OCI-LY7 (cell line): ENCODE results near the gene AGR2. TPM values are rescaled to one million over a fixed set of nuclear protein-coding genes. Genes with fewer than 3 reads are reported as not detected.
A peak's percentile ranks its signal among the peaks of the same experiment; 100 is the strongest.

Source experiments
- BruUV-seq: library from RNA; stranded (reverse); fragments of 400-500 nt; replicated peaks from 2 replicates; lab custom pipeline; 2021; lab: Mats Ljungman, UMichigan
- CTCF ChIA-PET: fragments of 300-600 bp; sonication (Branson Sonifier 250); formaldehyde crosslinking; loops from one replicate; lab custom pipeline; 2022; ENCODE audit warnings: antibody characterized with exemption; ENCODE audit not compliant: unreplicated experiment; lab: Charles Lee
- POLR2A ChIA-PET: fragments of 300-600 bp; sonication (Branson Sonifier 250); formaldehyde crosslinking; loops from one replicate; lab custom pipeline; 2022; ENCODE audit warnings: antibody characterized with exemption; lab: Charles Lee
- DNase-seq: peaks from one replicate; pipeline ENCODE4 v3.0.0-alpha.2; 2015; ENCODE audit warnings: low spot score
- H2AFZ ChIP-seq: fragments of 200-600 bp; sonication (generic), shearing (Covaris generic); 2 replicates; pipeline ENCODE4 v1.6.1; 2014; ENCODE audit warnings: mild to moderate bottlenecking, antibody characterized with exemption, low read length, moderate library complexity
- H3K27ac ChIP-seq: fragments of 200-600 bp; sonication (generic); 2 replicates; pipeline ENCODE4 v1.5.1; 2014; ENCODE audit warnings: mixed run types, low read depth, mild to moderate bottlenecking, moderate library complexity, low read length, inconsistent platforms; ENCODE audit not compliant: poor library complexity, severe bottlenecking
- H3K36me3 ChIP-seq: fragments of 200-600 bp; sonication (generic); 2 replicates; pipeline ENCODE4 v1.6.1; 2014; ENCODE audit warnings: mild to moderate bottlenecking, antibody characterized with exemption, low read length, moderate library complexity, mixed read lengths; ENCODE audit not compliant: insufficient read depth
- H3K4me1 ChIP-seq: fragments of 200-600 bp; sonication (generic); 2 replicates; pipeline ENCODE4 v1.5.1; 2014; ENCODE audit warnings: mild to moderate bottlenecking, low read length; ENCODE audit not compliant: insufficient read depth, poor library complexity, severe bottlenecking
- H3K4me2 ChIP-seq: fragments of 200-600 bp; sonication (generic); 2 replicates; pipeline ENCODE4 v1.6.1; 2014; ENCODE audit warnings: mild to moderate bottlenecking, low read length
- H3K4me3 ChIP-seq: fragments of 200-600 bp; sonication (generic); 2 replicates; pipeline ENCODE4 v1.5.1; 2014; ENCODE audit warnings: mild to moderate bottlenecking, low read depth, low read length; ENCODE audit not compliant: poor library complexity, severe bottlenecking
- H3K79me2 ChIP-seq: fragments of 200-600 bp; sonication (generic); 2 replicates; pipeline ENCODE4 v1.6.1; 2016; ENCODE audit warnings: low read depth, mild to moderate bottlenecking, low read length, moderate library complexity, mixed read lengths; ENCODE audit not compliant: insufficient read depth
- H3K9me2 ChIP-seq: fragments of 200-600 bp; sonication (generic); 2 replicates; pipeline ENCODE4 v1.6.1; 2016; ENCODE audit warnings: mild to moderate bottlenecking, low read length, mixed read lengths; ENCODE audit not compliant: insufficient read depth
- H3K9me3 ChIP-seq: fragments of 200-600 bp; sonication (generic); 2 replicates; pipeline ENCODE4 v1.6.1; 2014; ENCODE audit warnings: mild to moderate bottlenecking, mixed run types, low read length, mixed read lengths
- H4K20me1 ChIP-seq: fragments of 200-600 bp; sonication (generic); 2 replicates; pipeline ENCODE4 v1.6.1; 2014; ENCODE audit warnings: mild to moderate bottlenecking, antibody characterized with exemption, low read length, moderate library complexity, mixed read lengths; ENCODE audit not compliant: insufficient read depth
- CTCF ChIP-seq: fragments of 200-600 bp; sonication (generic); conservative IDR thresholded peaks from 2 replicates; pipeline ENCODE4 v1.5.1; 2014; ENCODE audit warnings: mild to moderate bottlenecking, antibody characterized with exemption, low read length, moderate library complexity, mixed read lengths
- EZH2phosphoT487 ChIP-seq: fragments of 200-600 bp; sonication (generic); IDR thresholded peaks from 2 replicates; pipeline ENCODE4 v1.6.1; 2018; ENCODE audit warnings: low read depth, borderline replicate concordance, mild to moderate bottlenecking, mixed run types, antibody characterized with exemption, low read length, moderate library complexity, mixed read lengths
- intact Hi-C: fragments of 100-400 bp; cut with micrococcal nuclease; formaldehyde crosslinking; loops from one replicate; pipeline ENCODE4 v1.10.0; 2022; ENCODE audit not compliant: unreplicated experiment
- total RNA-seq, 2 experiments: library from RNA; depleted of rRNA in 1 of 2; stranded (reverse); fragments of >200 nt in 1 of 2; shearing (Covaris generic) in 1 of 2; gene quantifications; 2 replicates each; pipeline ENCODE4 v1.2.3, GENCODE V29; 2014 to 2022

Gene AGR2
- total RNA-seq, 2 experiments from 2014 or later, result not detected

GRCh38 chr7:16758036-16758435 lies 46.8 kb downstream of the AGR2 start:
- Histone ChIP-seq H4K20me1 (no peaks in the 10 kb centered on the region), H3K79me2 (0 out of 2 replicates have a peak, but pooled peaks cover 4% of the 10 kb centered on the region), H3K9me2 (no peaks in the 10 kb centered on the region), H3K4me2 (peak overlapping the region; percentile 47), H3K4me1 (peaks cover 31% of the 10 kb centered on the region), H2AFZ (no peak overlapping the region), H3K4me3 (no peak overlapping the region), H3K9me3 (0 out of 2 replicates have a peak, but pooled peaks cover 8% of the 10 kb centered on the region), H3K27ac (no peak overlapping the region), H3K36me3 (no peaks in the 10 kb centered on the region)
- intact Hi-C loops, result no loop called here
- no TSS peak for BruUV-seq
- ChIA-PET POLR2A (interaction anchor here (0.5 to 1.1 kb wide), 5 partner anchors 21 to 110 kb away, joined by 3 to 4 read pairs (median 3); no protein-coding TSS in a partner anchor), CTCF (no interaction called here)
- no peak for TF ChIP-seq CTCF
- DNase-seq, result no peak

- no peaks in the 10 kb centered on the region for H3K36me3 ChIP-seq
- H3K9me3 ChIP-seq, result 0 out of 2 replicates have a peak, but pooled peaks cover 8% of the 10 kb centered on the region
- H2AFZ ChIP-seq, result no peak overlapping the region; the same call in 1 of the 2 replicates
- POLR2A ChIA-PET, result interaction anchor here (0.6 to 0.7 kb wide), 2 partner anchors 175 to 426 kb away, joined by 3 read pairs; no protein-coding TSS in a partner anchor
- intact Hi-C loops, result no loop called here
- no peaks in the 10 kb centered on the region for H4K20me1 ChIP-seq
- CTCF ChIA-PET, result no interaction called here
- peak overlapping the region; percentile 82 for H3K4me2 ChIP-seq
- peak overlapping the region; percentile 93 for H3K4me3 ChIP-seq
- no peak overlapping the region for H3K27ac ChIP-seq
- H3K4me1 ChIP-seq, result peaks cover 31% of the 10 kb centered on the region
- BruUV-seq, result TSS peak; percentile 80
- 0 out of 2 replicates have a peak, but pooled peaks cover 4% of the 10 kb centered on the region for H3K79me2 ChIP-seq
- no peaks in the 10 kb centered on the region for H3K9me2 ChIP-seq
- no peak for DNase-seq
- no peak for TF ChIP-seq CTCF
- no peak for TF ChIP-seq EZH2phosphoT487
Observed at GRCh38 chr7:16755397-16755796, 49.4 kb downstream of the AGR2 start.

DNA sequence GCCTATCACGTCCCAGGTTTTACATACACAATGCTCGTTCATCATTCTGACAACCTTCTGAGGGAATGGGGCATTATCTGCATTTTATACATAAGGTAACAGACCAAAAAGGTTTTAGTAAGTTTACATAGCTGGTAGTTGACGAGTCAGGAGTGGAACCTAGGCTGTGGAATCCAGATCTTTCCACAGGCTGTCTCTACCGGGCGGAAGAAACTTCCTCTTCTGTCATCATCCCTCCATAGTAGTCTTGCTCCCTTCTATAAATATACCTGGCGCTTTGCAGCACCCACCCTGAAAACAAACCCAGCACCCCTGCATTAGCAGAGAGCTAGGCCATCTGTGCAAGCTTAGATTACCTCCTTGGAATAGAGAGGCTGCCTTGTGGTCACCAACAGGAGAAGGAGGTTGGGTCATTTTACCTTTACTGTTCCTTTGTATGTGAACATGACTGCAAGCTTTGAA lies 49.9 kb downstream of the AGR2 start:
- no peaks in the 10 kb centered on the region for H4K20me1 ChIP-seq
- no peak overlapping the region for H3K27ac ChIP-seq
- H3K4me3 ChIP-seq, result peak overlapping the region; percentile 93
- peak overlapping the region; percentile 82 for H3K4me2 ChIP-seq
- H3K4me1 ChIP-seq, result peaks cover 31% of the 10 kb centered on the region
- H2AFZ ChIP-seq, result peak overlapping the region; percentile 73; the same call in 1 of the 2 replicates
- H3K9me3 ChIP-seq, result 0 out of 2 replicates have a peak, but pooled peaks cover 8% of the 10 kb centered on the region
- ChIA-PET POLR2A (interaction anchor here (0.6 to 1.4 kb wide), 4 partner anchors 15 to 425 kb away, joined by 3 to 6 read pairs (median 4); no protein-coding TSS in a partner anchor), CTCF (no interaction called here)
- DNase-seq, result no peak
- no peaks in the 10 kb centered on the region for H3K36me3 ChIP-seq
- BruUV-seq, result no TSS peak
- no peaks in the 10 kb centered on the region for H3K9me2 ChIP-seq
- 0 out of 2 replicates have a peak, but pooled peaks cover 4% of the 10 kb centered on the region for H3K79me2 ChIP-seq
- TF ChIP-seq EZH2phosphoT487 (no peak), CTCF (no peak)
- intact Hi-C loops, result loop anchor here (5.0 kb wide), 1 partner anchor 108 kb away; the partner anchor contains the start of genes ANKMY2 and BZW2
